Stimulated activated CD8-positive, alpha-beta memory T cell treated with anti-CD3 and anti-CD28 coated beads, Interleukin-7, amount 100 ng/mL, for 1 hour (primary cell): ENCODE data around the gene ZNF615.
"Not testable (repeated sequence)": the region's sequence is repeated elsewhere in the genome, so short reads cannot be mapped to it uniquely, and the experiment has no call there.

Experiments used
- DNase-seq, 2 donors: peaks; one replicate each; pipeline ENCODE4 v3.0.0-alpha.2; 2020; ENCODE audit warnings: low read depth in 2 of 2

Gene ZNF615

GRCh38 chr19:52007806-52008557 lies at the start of gene ZNF615:
Gene ZNF615 (minus strand): TSS chr19:52008211. CDS start chr19:52003711, 4,500 bp downstream.
- peak; percentile 73 to 83 for DNase-seq

- not testable (repeated sequence) for DNase-seq
Observed at GRCh38 chr19:52056480-52056879, 48.5 kb upstream of the ZNF615 start.

- not testable (repeated sequence) for DNase-seq
Observed at GRCh38 chr19:52051736-52052135, 43.7 kb upstream of the ZNF615 start.

DNA sequence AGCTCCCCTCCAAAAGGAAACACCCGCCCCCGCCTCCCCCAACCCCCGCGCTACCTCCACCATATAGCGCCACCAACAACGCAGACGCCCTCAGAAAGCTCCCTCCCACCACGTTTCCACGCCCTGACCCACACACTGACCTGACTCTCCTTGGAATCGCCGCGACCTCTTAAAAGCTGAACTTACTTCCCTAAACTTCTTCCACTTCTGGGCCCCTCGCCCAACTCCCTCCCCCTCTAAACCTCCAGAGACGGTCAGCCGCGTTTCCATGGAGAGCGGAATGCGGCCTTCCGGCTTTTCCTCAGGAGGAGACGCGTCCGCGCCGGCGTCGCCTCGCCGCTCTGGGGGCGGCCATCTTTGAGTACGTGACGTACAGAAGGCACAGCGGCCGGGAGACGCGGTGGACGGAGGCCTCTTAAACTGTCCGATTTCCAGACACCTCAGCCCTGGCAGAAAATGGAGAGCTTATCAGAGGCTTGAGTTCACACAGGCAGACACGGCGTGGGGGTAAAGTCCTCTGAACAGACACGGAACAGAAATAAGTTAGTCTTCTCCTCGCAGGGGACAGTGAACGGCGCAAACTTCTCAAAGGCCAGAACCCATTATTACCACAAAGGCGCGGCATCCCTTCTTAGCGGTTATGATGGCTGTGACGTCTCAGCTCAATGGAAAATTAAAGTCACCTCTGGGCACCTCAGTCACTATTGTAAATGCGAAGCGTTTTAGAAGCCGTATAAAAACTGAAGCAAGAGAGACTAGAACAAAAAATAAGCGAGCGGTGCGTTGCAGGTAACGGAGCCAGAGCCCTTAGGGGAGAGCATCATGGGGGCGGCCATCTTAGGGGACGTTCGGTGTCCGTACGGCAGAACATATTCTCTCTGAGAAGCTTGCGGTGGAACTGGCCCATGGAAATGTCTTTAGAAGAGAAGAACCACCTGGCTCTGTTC lies 40.8 kb upstream of the ZNF615 start, which contains the start of gene ZNF432:
Gene ZNF432 (minus strand): TSS at position 284 of the 947 bp plus-strand sequence. CDS start 1,970 bp downstream, outside the sequence.
- DNase-seq: peak; percentile 63 to 66

DNA sequence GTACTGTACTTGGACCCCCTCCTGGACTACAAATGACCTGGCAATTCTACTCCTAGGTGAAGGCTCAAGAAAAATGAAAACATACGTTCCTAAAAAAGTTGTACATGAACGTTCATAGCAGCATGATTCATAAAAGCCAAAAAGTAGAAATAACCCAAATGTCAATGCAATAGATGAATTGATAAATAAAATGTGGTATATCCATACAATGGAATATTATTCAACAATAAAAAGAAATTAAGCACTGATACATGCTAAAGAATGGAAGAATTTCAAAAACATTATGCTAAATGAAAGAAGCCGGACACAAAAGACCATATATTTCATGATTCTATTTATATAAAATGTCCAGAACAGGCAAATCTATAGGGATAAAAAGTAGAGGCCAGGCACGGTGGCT lies 31.2 kb upstream of the ZNF615 start:
- DNase-seq: no peak

DNA sequence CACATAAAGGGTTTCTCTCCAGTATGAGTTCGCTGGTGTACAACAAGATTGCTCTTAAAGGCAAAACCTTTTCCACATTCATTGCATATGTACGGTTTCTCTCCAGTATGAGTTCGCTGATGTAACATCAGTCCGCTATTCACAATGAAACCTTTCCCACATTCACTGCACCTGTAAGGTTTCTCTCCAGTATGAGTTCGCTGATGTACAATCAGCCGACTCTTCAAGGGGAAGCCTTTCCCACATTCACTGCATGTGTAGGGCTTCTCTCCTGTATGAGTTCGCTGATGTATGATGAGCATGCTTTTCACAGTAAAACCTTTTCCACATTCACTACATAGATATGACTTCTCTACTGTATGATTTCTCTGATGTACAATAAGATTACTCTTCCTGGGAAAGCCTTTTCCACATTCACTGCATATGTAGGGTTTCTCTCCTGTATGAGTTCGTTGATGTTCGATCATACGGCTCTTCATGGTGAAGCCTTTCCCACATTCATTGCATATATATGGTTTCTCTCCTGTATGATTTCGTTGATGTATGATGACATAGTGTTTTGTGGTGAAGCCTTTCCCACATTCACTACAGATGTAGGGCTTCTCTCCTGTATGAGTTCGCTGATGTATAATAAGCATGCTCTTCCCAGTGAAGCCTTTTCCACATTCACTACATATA lies 26.2 kb upstream of the ZNF615 start:
- DNase-seq: no peak

GRCh38 chr19:52028780-52029123 lies 20.7 kb upstream of the ZNF615 start:
- no peak for DNase-seq

- peak; percentile 65 to 67 for DNase-seq
Observed at GRCh38 chr19:52028027-52028779, 20.2 kb upstream of the ZNF615 start, which contains the start of gene ZNF614. Gene ZNF614 (minus strand): TSS chr19:52028379. CDS start chr19:52025745, 2,634 bp downstream.

GRCh38 chr19:52026255-52026990 lies 18.4 kb upstream of the ZNF615 start:
- DNase-seq: not testable (repeated sequence)

GRCh38 chr19:52024478-52024877 lies 16.5 kb upstream of the ZNF615 start:
- DNase-seq: not testable (repeated sequence)

- no peak for DNase-seq
Observed at GRCh38 chr19:52022193-52022592, 14.2 kb upstream of the ZNF615 start.

- no peak for DNase-seq
Observed at GRCh38 chr19:52020506-52020905, 12.5 kb upstream of the ZNF615 start.

DNA sequence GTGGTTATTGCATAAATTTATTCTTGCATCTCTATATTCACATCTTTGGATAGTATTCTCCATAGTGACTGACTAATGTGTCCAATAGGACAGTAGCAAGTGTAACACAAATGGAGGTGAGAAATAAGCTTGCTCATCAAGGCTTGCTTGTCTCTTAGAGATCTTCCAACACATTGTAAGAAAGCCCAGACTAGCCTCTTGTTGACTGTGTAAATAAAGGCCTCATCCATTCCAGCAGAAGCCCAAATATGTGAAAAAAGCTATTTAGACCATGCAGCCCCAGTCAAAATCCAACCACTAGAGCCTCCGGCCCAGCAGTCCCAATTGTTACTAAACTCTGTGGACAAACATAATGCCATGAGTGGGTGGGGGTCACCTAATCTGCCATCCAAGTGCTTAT lies 2.7 kb upstream of the ZNF615 start:
- DNase-seq: no peak

DNA sequence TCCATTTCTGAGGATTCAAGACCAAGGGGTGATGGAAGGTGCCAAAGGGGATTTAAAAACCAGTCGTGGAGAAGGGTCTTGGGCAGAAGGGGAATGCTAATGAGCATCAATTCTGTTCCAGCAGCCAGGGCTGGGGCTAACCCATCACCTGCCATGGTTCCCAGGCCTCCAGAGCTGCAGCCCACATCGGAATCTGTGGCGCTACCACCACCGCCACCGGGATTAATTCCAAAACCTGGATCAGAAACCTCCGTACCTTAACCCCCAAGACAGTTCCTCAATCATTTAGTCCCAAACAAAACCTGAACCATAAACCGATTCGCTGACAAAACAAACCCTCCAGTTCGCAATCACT lies 583 bp downstream of the ZNF615 start:
- no peak for DNase-seq

GRCh38 chr19:51994048-51994644 lies 13.9 kb downstream of the ZNF615 start:
- no peak for DNase-seq

GRCh38 chr19:51993422-51993821 lies 14.6 kb downstream of the ZNF615 start:
- DNase-seq: no peak

GRCh38 chr19:51986309-51987291 lies 21.4 kb downstream of the ZNF615 start, which contains the start of gene ZNF350:
Gene ZNF350 (minus strand): TSS chr19:51986840. CDS start chr19:51974360, 12,480 bp downstream.
- DNase-seq: peak; percentile 71 to 74

GRCh38 chr19:51983361-51983760 lies 24.6 kb downstream of the ZNF615 start:
- DNase-seq: no peak

- not testable (repeated sequence) for DNase-seq
Observed at GRCh38 chr19:51980926-51981325, 27.1 kb downstream of the ZNF615 start.
